Activated T-helper 17 cell treated with anti-CD3 and anti-CD28 coated beads, Interleukin-2, amount 50 U/mL, for 72 hours (primary cell): ENCODE results near the gene NMD3. TPM values are rescaled to one million over a fixed set of nuclear protein-coding genes. Genes with fewer than 3 reads are reported as not detected.
"Not testable (repeated sequence)": the region's sequence is repeated elsewhere in the genome, so short reads cannot be mapped to it uniquely, and the experiment has no call there.

Experiments
- ATAC-seq: fragments of 150-1000 bp; cut with Tn5 transposase; replicated peaks from 2 replicates; pipeline ENCODE4 v1.10.0; 2021; ENCODE audit warnings: mild to moderate bottlenecking, moderate library complexity
- H3K27ac Mint-ChIP-seq: one replicate; pipeline ENCODE4 v1.8.0; 2022; ENCODE audit warnings: mixed read lengths
- H3K27me3 Mint-ChIP-seq: one replicate; pipeline ENCODE4 v1.8.0; 2022; ENCODE audit warnings: mixed read lengths
- H3K36me3 Mint-ChIP-seq: one replicate; pipeline ENCODE4 v1.8.0; 2022; ENCODE audit warnings: low read depth, mild to moderate bottlenecking, mixed read lengths
- H3K4me1 Mint-ChIP-seq: one replicate; pipeline ENCODE4 v1.8.0; 2022; ENCODE audit warnings: mixed read lengths
- H3K4me3 Mint-ChIP-seq: one replicate; pipeline ENCODE4 v1.8.0; 2022; ENCODE audit warnings: mild to moderate bottlenecking, mixed read lengths
- H3K9me3 Mint-ChIP-seq: one replicate; pipeline ENCODE4 v1.8.0; 2022; ENCODE audit warnings: mixed read lengths
- total RNA-seq, 2 donors: library from RNA; stranded (reverse); gene quantifications; one replicate each; pipeline ENCODE4 v1.2.3, GENCODE V29; 2022

Gene NMD3
- 10 to 100 TPM; 43.4 to 61.9 TPM for total RNA-seq

GRCh38 chr3:161220850-161221753 lies at the start of gene NMD3:
TSS of gene NMD3 (plus strand) at chr3:161221311. CDS start at chr3:161222014, 703 bp downstream.
- H3K9me3 Mint-ChIP-seq: no peaks in the 10 kb centered on the region
- H3K36me3 Mint-ChIP-seq: peaks cover 39% of the 10 kb centered on the region
- peaks cover 13% of the 10 kb centered on the region for H3K4me1 Mint-ChIP-seq
- peaks cover 7% of the 10 kb centered on the region for H3K27me3 Mint-ChIP-seq
- peak within 1 kb of the TSS; percentile 84 for H3K4me3 Mint-ChIP-seq
- ATAC-seq: peak; percentile 99
- H3K27ac Mint-ChIP-seq: peak within 1 kb of the TSS; percentile 90

GRCh38 chr3:161171639-161172552 lies 49.2 kb upstream of the NMD3 start:
- Mint-ChIP-seq H3K27ac (no peak overlapping the region), H3K36me3 (no peaks in the 10 kb centered on the region), H3K9me3 (peaks cover 4% of the 10 kb centered on the region), H3K4me1 (no peaks in the 10 kb centered on the region), H3K27me3 (peaks cover 12% of the 10 kb centered on the region), H3K4me3 (no peak overlapping the region)
- ATAC-seq: no peak

- Mint-ChIP-seq H3K36me3 (no peaks in the 10 kb centered on the region), H3K4me1 (no peaks in the 10 kb centered on the region), H3K27ac (no peak overlapping the region), H3K27me3 (peaks cover 9% of the 10 kb centered on the region), H3K9me3 (peaks cover 4% of the 10 kb centered on the region), H3K4me3 (no peak overlapping the region)
- ATAC-seq: no peak
Observed at GRCh38 chr3:161175506-161175905, 45.6 kb upstream of the NMD3 start.

- Mint-ChIP-seq H3K4me3 (no peak overlapping the region), H3K4me1 (no peaks in the 10 kb centered on the region), H3K27me3 (peaks cover 12% of the 10 kb centered on the region), H3K27ac (no peak overlapping the region), H3K9me3 (peaks cover 4% of the 10 kb centered on the region), H3K36me3 (no peaks in the 10 kb centered on the region)
- ATAC-seq: no peak
Observed at GRCh38 chr3:161177991-161178390, 43.1 kb upstream of the NMD3 start.

- not testable (repeated sequence) for H3K4me3 Mint-ChIP-seq, ATAC-seq, H3K9me3 Mint-ChIP-seq, H3K36me3 Mint-ChIP-seq, H3K27ac Mint-ChIP-seq, H3K27me3 Mint-ChIP-seq, H3K4me1 Mint-ChIP-seq
Observed at GRCh38 chr3:161181371-161181770, 39.7 kb upstream of the NMD3 start.

- no peaks in the 10 kb centered on the region for H3K36me3 Mint-ChIP-seq
- H3K9me3 Mint-ChIP-seq: no peaks in the 10 kb centered on the region
- H3K27me3 Mint-ChIP-seq: no peaks in the 10 kb centered on the region
- no peak overlapping the region for H3K4me3 Mint-ChIP-seq
- no peak overlapping the region for H3K27ac Mint-ChIP-seq
- no peak for ATAC-seq
- H3K4me1 Mint-ChIP-seq: peaks cover 4% of the 10 kb centered on the region
Observed at GRCh38 chr3:161187046-161187445, 34.1 kb upstream of the NMD3 start.

- Mint-ChIP-seq H3K9me3 (peaks cover 4% of the 10 kb centered on the region), H3K4me1 (no peaks in the 10 kb centered on the region), H3K4me3 (no peak overlapping the region), H3K36me3 (no peaks in the 10 kb centered on the region), H3K27me3 (peaks cover 3% of the 10 kb centered on the region), H3K27ac (no peak overlapping the region)
- ATAC-seq: no peak
Observed at GRCh38 chr3:161197855-161198850, 23.0 kb upstream of the NMD3 start.

GRCh38 chr3:161199926-161200325 lies 21.2 kb upstream of the NMD3 start:
- Mint-ChIP-seq H3K4me3 (no peak overlapping the region), H3K4me1 (no peaks in the 10 kb centered on the region), H3K9me3 (peaks cover 2% of the 10 kb centered on the region), H3K36me3 (no peaks in the 10 kb centered on the region), H3K27me3 (peaks cover 3% of the 10 kb centered on the region), H3K27ac (no peak overlapping the region)
- ATAC-seq: no peak

- no peaks in the 10 kb centered on the region for H3K9me3 Mint-ChIP-seq
- no peak overlapping the region for H3K4me3 Mint-ChIP-seq
- H3K27me3 Mint-ChIP-seq: no peaks in the 10 kb centered on the region
- no peak for ATAC-seq
- no peak overlapping the region for H3K27ac Mint-ChIP-seq
- H3K4me1 Mint-ChIP-seq: no peaks in the 10 kb centered on the region
- no peaks in the 10 kb centered on the region for H3K36me3 Mint-ChIP-seq
Observed at GRCh38 chr3:161203485-161204098, 17.5 kb upstream of the NMD3 start.

GRCh38 chr3:161208931-161209330 lies 12.2 kb upstream of the NMD3 start:
- H3K36me3 Mint-ChIP-seq: no peaks in the 10 kb centered on the region
- no peaks in the 10 kb centered on the region for H3K4me1 Mint-ChIP-seq
- H3K27ac Mint-ChIP-seq: no peak overlapping the region
- H3K27me3 Mint-ChIP-seq: no peaks in the 10 kb centered on the region
- ATAC-seq: no peak
- H3K4me3 Mint-ChIP-seq: no peak overlapping the region
- H3K9me3 Mint-ChIP-seq: no peaks in the 10 kb centered on the region

GRCh38 chr3:161212171-161212771 lies 8.8 kb upstream of the NMD3 start:
- Mint-ChIP-seq H3K36me3 (no peaks in the 10 kb centered on the region), H3K4me3 (no peak overlapping the region), H3K9me3 (no peaks in the 10 kb centered on the region), H3K27me3 (peaks cover 7% of the 10 kb centered on the region), H3K4me1 (no peaks in the 10 kb centered on the region), H3K27ac (no peak overlapping the region)
- ATAC-seq: no peak

- Mint-ChIP-seq H3K4me1 (no peaks in the 10 kb centered on the region), H3K4me3 (no peak overlapping the region), H3K27ac (no peak overlapping the region), H3K36me3 (no peaks in the 10 kb centered on the region), H3K27me3 (peaks cover 7% of the 10 kb centered on the region), H3K9me3 (no peaks in the 10 kb centered on the region)
- no peak for ATAC-seq
Observed at GRCh38 chr3:161212906-161213305, 8.2 kb upstream of the NMD3 start.

- no peaks in the 10 kb centered on the region for H3K9me3 Mint-ChIP-seq
- no peak overlapping the region for H3K4me3 Mint-ChIP-seq
- ATAC-seq: no peak
- peaks cover 7% of the 10 kb centered on the region for H3K27me3 Mint-ChIP-seq
- H3K4me1 Mint-ChIP-seq: no peaks in the 10 kb centered on the region
- no peaks in the 10 kb centered on the region for H3K36me3 Mint-ChIP-seq
- H3K27ac Mint-ChIP-seq: no peak overlapping the region
Observed at GRCh38 chr3:161213644-161214043, 7.5 kb upstream of the NMD3 start.
